ENCODE measurements around the gene EFTUD2. TPM values are rescaled to one million over a fixed set of nuclear protein-coding genes. Genes with fewer than 3 reads are reported as not detected.

Gene EFTUD2
- total RNA-seq, 3 donors from 2014 or later (not counting 1 experiment from before 2014, with no cell fraction given) = 135 to 178 (median 164) TPM

DNA sequence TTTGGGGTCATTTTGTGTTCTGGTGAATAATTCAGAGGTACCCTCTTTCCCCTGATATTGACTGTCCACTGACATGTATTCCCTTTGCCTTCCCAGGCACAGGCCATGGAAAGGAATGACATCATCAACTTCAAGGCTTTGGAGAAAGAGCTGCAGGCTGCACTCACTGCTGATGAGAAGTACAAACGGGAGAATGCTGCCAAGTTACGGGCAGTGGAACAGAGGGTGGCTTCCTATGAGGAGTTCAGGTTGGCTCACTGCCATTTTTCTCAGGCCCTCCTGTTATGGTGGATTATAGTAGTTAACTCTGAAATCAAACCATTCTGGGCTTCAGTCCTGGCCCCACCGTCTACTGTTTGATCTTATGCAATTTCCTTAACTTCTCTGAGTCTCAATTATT is 1.6 kb upstream of the EFTUD2 start:
- H3K4me1 ChIP-seq (ENCODE audit: control insufficient read depth, insufficient read depth, low read length) = peaks cover 20% of the 10 kb centered on the region
- no peaks in the 10 kb centered on the region for H3K9me3 ChIP-seq (ENCODE audit: control insufficient read depth, insufficient read depth, low read length)
- H3K27me3 Mint-ChIP-seq (ENCODE audit: low read depth in 2 of 2) = peaks cover 3 to 11% of the 10 kb centered on the region in 2 donors
- TF ChIP-seq CTCF (IDR thresholded peaks at IDR 0.05) = no peak
- no peak overlapping the region for H3K4me3 ChIP-seq (ENCODE audit: low read length)
- peaks cover 16 to 26% of the 10 kb centered on the region in 2 donors for H3K4me1 Mint-ChIP-seq
- intact Hi-C loops (cut with micrococcal nuclease) = no loop called here
- H3K36me3 Mint-ChIP-seq = no peaks in the 10 kb centered on the region
- H3K27ac ChIP-seq (ENCODE audit: low read length) = no peak overlapping the region
- H3K27me3 ChIP-seq (ENCODE audit: control insufficient read depth, insufficient read depth, low read length) = no peaks in the 10 kb centered on the region
- whole genome bisulfite sequencing (ENCODE audit: insufficient coverage) = 56% methylated on average over 2 of the region's 3 CpGs
- peak overlapping the region; percentile 99 for H3K27ac Mint-ChIP-seq
- ATAC-seq (no peak), DNase-seq (no peak)
- peak overlapping the region; percentile 50 for H3K4me3 Mint-ChIP-seq
- H3K9me3 Mint-ChIP-seq = no peaks in the 10 kb centered on the region
- no peaks in the 10 kb centered on the region for H3K36me3 ChIP-seq (ENCODE audit: control insufficient read depth, insufficient read depth, low read length)

GRCh38 chr17:44898768-44899073 is 524 bp downstream of the EFTUD2 start:
- Mint-ChIP-seq H3K36me3 (no peaks in the 10 kb centered on the region), H3K4me3 (peak overlapping the region; percentile 92), H3K27ac (peak overlapping the region; percentile 99), H3K9me3 (no peaks in the 10 kb centered on the region), H3K4me1 (peaks cover 16 to 32% of the 10 kb centered on the region in 2 donors), H3K27me3 (ENCODE audit: low read depth in 2 of 2) (peaks cover 3 to 11% of the 10 kb centered on the region in 2 donors)
- 0% methylated on average over 7 of the region's 7 CpGs for WGBS (ENCODE audit: insufficient coverage)
- Histone ChIP-seq H3K9me3 (ENCODE audit: control insufficient read depth, insufficient read depth, low read length) (no peaks in the 10 kb centered on the region), H3K4me1 (ENCODE audit: control insufficient read depth, insufficient read depth, low read length) (peaks cover 20% of the 10 kb centered on the region), H3K27ac (ENCODE audit: low read length) (peak overlapping the region; percentile 99), H3K27me3 (ENCODE audit: control insufficient read depth, insufficient read depth, low read length) (no peaks in the 10 kb centered on the region), H3K36me3 (ENCODE audit: control insufficient read depth, insufficient read depth, low read length) (peaks cover 9% of the 10 kb centered on the region), H3K4me3 (ENCODE audit: low read length) (peak overlapping the region; percentile 97)
- TF ChIP-seq CTCF (IDR thresholded peaks at IDR 0.05) = no peak
- intact Hi-C loops (cut with micrococcal nuclease) = loop anchor here (1.0 kb wide), 2 partner anchors 49 to 163 kb away; partner anchors contain the start of genes KIF18B and NMT1
- DNase-seq = no peak
- ATAC-seq = no peak

DNA sequence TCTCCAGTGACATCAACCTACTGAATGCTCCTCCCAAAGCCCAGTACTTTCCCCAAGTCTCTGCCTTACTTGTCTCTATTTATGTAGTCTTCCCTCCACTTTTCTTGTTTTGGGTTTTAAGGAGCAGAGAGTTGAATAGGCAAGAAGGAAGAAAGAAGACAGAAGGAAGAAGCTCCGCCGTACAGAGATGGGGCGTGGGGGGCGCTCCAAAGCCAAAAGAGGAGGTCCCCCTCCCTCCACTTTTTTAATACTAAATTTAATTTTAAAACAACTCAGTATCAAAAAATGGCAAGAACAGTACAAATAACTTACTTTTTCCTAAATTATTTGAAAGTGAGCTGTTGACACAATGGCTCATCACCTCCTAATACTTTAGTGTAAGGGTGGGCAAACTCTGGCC is 4.6 kb downstream of the EFTUD2 start:
- Mint-ChIP-seq H3K36me3 (no peaks in the 10 kb centered on the region), H3K27me3 (ENCODE audit: low read depth in 2 of 2) (no peaks in the 10 kb centered on the region), H3K27ac (no peak overlapping the region), H3K4me1 (peaks cover 13 to 30% of the 10 kb centered on the region in 2 donors), H3K9me3 (no peaks in the 10 kb centered on the region), H3K4me3 (no peak overlapping the region)
- Histone ChIP-seq H3K27me3 (ENCODE audit: control insufficient read depth, insufficient read depth, low read length) (no peaks in the 10 kb centered on the region), H3K4me1 (ENCODE audit: control insufficient read depth, insufficient read depth, low read length) (peaks cover 14% of the 10 kb centered on the region), H3K4me3 (ENCODE audit: low read length) (no peak overlapping the region), H3K27ac (ENCODE audit: low read length) (no peak overlapping the region), H3K36me3 (ENCODE audit: control insufficient read depth, insufficient read depth, low read length) (peaks cover 25% of the 10 kb centered on the region), H3K9me3 (ENCODE audit: control insufficient read depth, insufficient read depth, low read length) (no peaks in the 10 kb centered on the region)
- no peak for ATAC-seq
- TF ChIP-seq CTCF (IDR thresholded peaks at IDR 0.05) = no peak
- 98% methylated on average over 4 of the region's 4 CpGs for WGBS (ENCODE audit: insufficient coverage)
- DNase-seq = no peak
- intact Hi-C loops (cut with micrococcal nuclease) = no loop called here

DNA sequence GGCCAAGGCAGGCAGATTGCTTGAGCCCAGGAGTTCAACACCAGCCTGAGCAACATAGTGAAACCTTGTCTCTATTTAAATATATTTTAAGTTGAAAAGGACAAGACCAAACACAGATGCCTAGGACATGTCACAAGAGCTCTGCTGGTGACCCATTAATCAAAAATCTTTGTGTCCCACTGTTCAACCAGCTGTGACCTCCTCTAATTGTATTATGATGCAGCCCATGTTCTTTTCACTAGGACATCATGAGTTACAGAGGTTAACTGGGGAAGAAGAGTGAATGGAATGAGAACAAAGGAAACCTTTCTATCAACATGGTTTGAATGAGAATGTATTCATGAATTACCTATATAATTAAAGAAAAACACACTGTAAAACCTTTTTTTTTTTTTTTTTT is 7.0 kb downstream of the EFTUD2 start:
- Mint-ChIP-seq H3K4me3 (no peak overlapping the region), H3K27me3 (ENCODE audit: low read depth in 2 of 2) (no peaks in the 10 kb centered on the region), H3K9me3 (no peaks in the 10 kb centered on the region), H3K27ac (no peak overlapping the region), H3K4me1 (peaks cover 0 to 15% of the 10 kb centered on the region in 2 donors), H3K36me3 (no peaks in the 10 kb centered on the region)
- Histone ChIP-seq H3K4me1 (ENCODE audit: control insufficient read depth, insufficient read depth, low read length) (peaks cover 18% of the 10 kb centered on the region), H3K27ac (ENCODE audit: low read length) (no peak overlapping the region), H3K27me3 (ENCODE audit: control insufficient read depth, insufficient read depth, low read length) (no peaks in the 10 kb centered on the region), H3K36me3 (ENCODE audit: control insufficient read depth, insufficient read depth, low read length) (peaks cover 25% of the 10 kb centered on the region), H3K9me3 (ENCODE audit: control insufficient read depth, insufficient read depth, low read length) (no peaks in the 10 kb centered on the region), H3K4me3 (ENCODE audit: low read length) (no peak overlapping the region)
- TF ChIP-seq CTCF (IDR thresholded peaks at IDR 0.05) = no peak
- no peak for DNase-seq
- no peak for ATAC-seq
- intact Hi-C loops (cut with micrococcal nuclease) = no loop called here

All from natural killer cell (primary cell).